OCI-LY1 (cell line): ENCODE measurements around the gene DAAM2.

Experiments used
- H2AFZ ChIP-seq: fragments of 200-600 bp; sonication (generic), shearing (Covaris generic); 2 replicates; pipeline ENCODE4 v1.6.0; 2014; ENCODE audit warnings: antibody characterized with exemption, mild to moderate bottlenecking, low read length
- H3F3A ChIP-seq: fragments of 200-600 bp; sonication (generic), shearing (Covaris generic); 2 replicates; pipeline ENCODE4 v1.6.0; 2014; ENCODE audit warnings: mild to moderate bottlenecking, antibody characterized with exemption, low read length, moderate library complexity; ENCODE audit not compliant: insufficient read depth
- H3K27ac ChIP-seq: fragments of 200-600 bp; sonication (generic); 2 replicates; pipeline ENCODE4 v1.5.1; 2014; ENCODE audit warnings: low read length, mixed run types, mild to moderate bottlenecking, low read depth; ENCODE audit not compliant: poor library complexity, severe bottlenecking
- H3K27me3 ChIP-seq: fragments of 200-600 bp; sonication (generic); 2 replicates; pipeline ENCODE4 v1.6.0; 2014; ENCODE audit warnings: antibody characterized with exemption, mild to moderate bottlenecking, low read length, moderate library complexity; ENCODE audit not compliant: insufficient read depth
- H3K36me3 ChIP-seq: fragments of 200-600 bp; sonication (generic); 2 replicates; pipeline ENCODE4 v1.6.1; 2014; ENCODE audit warnings: mild to moderate bottlenecking, antibody characterized with exemption, low read length, moderate library complexity, mixed read lengths; ENCODE audit not compliant: insufficient read depth
- H3K4me1 ChIP-seq: fragments of 200-600 bp; sonication (generic); 2 replicates; pipeline ENCODE4 v1.5.1; 2014; ENCODE audit warnings: mild to moderate bottlenecking, low read length, moderate library complexity; ENCODE audit not compliant: insufficient read depth, severe bottlenecking
- H3K4me2 ChIP-seq: fragments of 200-600 bp; sonication (generic), shearing (Covaris generic); 2 replicates; pipeline ENCODE4 v1.6.1; 2014; ENCODE audit warnings: low read length
- H3K4me3 ChIP-seq: fragments of 200-600 bp; sonication (generic); 2 replicates; pipeline ENCODE4 v1.5.1; 2014; ENCODE audit warnings: low read length, low read depth, mild to moderate bottlenecking, mixed read lengths; ENCODE audit not compliant: poor library complexity, severe bottlenecking
- H3K79me2 ChIP-seq: fragments of 200-600 bp; shearing (Covaris generic); 2 replicates; pipeline ENCODE4 v1.6.1; 2016; ENCODE audit warnings: mixed run types, low read length, mixed read lengths; ENCODE audit not compliant: insufficient read depth
- H3K9ac ChIP-seq: fragments of 200-600 bp; sonication (generic), shearing (Covaris generic); 2 replicates; pipeline ENCODE4 v1.6.1; 2014; ENCODE audit warnings: mild to moderate bottlenecking, low read length, mixed read lengths
- H3K9me2 ChIP-seq: fragments of 200-600 bp; sonication (generic), shearing (Covaris generic); 2 replicates; pipeline ENCODE4 v1.6.1; 2014; ENCODE audit warnings: low read depth, mild to moderate bottlenecking, low read length, mixed read lengths
- H3K9me3 ChIP-seq: fragments of 200-600 bp; shearing (Covaris generic); 2 replicates; pipeline ENCODE4 v1.6.1; 2014; ENCODE audit warnings: low read length, mixed read lengths
- H4K20me1 ChIP-seq: fragments of 200-600 bp; sonication (generic), shearing (Covaris generic); 2 replicates; pipeline ENCODE4 v1.6.0; 2016; ENCODE audit warnings: mild to moderate bottlenecking, low read length; ENCODE audit not compliant: insufficient read depth
- CTCF ChIP-seq: fragments of 200-600 bp; sonication (generic), shearing (Covaris generic); IDR thresholded peaks from 2 replicates; pipeline ENCODE4 v1.5.1; 2017; ENCODE audit warnings: mild to moderate bottlenecking, antibody characterized with exemption, low read length, moderate library complexity, mixed read lengths
- EZH2 ChIP-seq: fragments of 200-600 bp; sonication (generic), shearing (Covaris generic); IDR thresholded peaks from 2 replicates; pipeline ENCODE4 v1.8.0; 2017; ENCODE audit warnings: borderline replicate concordance, mixed run types, mild to moderate bottlenecking, antibody characterized with exemption, low read length, moderate library complexity, mixed read lengths

The DAAM2 gene

GRCh38 chr6:39910164-39910563 is 118.0 kb downstream of the DAAM2 start:
- Histone ChIP-seq H3K4me3 (no peak overlapping the region), H2AFZ (no peak overlapping the region), H3K9me2 (no peaks in the 10 kb centered on the region), H3K27me3 (no peaks in the 10 kb centered on the region), H3K36me3 (no peaks in the 10 kb centered on the region), H3K9ac (no peak overlapping the region), H4K20me1 (no peaks in the 10 kb centered on the region), H3F3A (no peaks in the 10 kb centered on the region), H3K27ac (no peak overlapping the region), H3K9me3 (no peaks in the 10 kb centered on the region), H3K4me2 (no peak overlapping the region), H3K4me1 (no peaks in the 10 kb centered on the region), H3K79me2 (no peaks in the 10 kb centered on the region)
- TF ChIP-seq EZH2 (no peak), CTCF (no peak)

DNA sequence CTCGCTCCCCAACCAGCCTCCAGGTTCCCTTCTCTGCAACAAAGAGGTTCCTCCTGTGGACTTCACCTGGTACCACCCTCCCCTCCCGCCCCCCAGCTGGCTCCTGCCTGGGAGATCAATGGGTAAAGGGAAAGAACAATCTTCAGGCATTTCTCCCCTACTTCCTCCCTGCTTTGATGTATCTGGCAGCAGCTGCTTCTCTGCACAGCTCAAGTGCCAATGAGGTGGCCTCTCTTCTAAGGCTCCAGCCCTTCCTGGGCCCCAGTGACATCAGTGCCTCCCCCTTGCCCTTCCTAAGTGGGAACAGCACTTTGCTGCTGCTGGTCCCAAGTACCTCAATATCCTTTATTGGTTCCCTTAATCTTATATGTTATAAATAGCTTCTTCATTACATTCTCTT is 118.6 kb downstream of the DAAM2 start:
- Histone ChIP-seq H3K27me3 (no peaks in the 10 kb centered on the region), H3K27ac (no peak overlapping the region), H4K20me1 (no peaks in the 10 kb centered on the region), H3K9me2 (no peaks in the 10 kb centered on the region), H3K36me3 (no peaks in the 10 kb centered on the region), H3K9ac (no peak overlapping the region), H3F3A (no peaks in the 10 kb centered on the region), H2AFZ (no peak overlapping the region), H3K4me3 (no peak overlapping the region), H3K79me2 (no peaks in the 10 kb centered on the region), H3K4me1 (no peaks in the 10 kb centered on the region), H3K9me3 (no peaks in the 10 kb centered on the region), H3K4me2 (no peak overlapping the region)
- TF ChIP-seq EZH2 (no peak), CTCF (no peak)

- Histone ChIP-seq H3K27ac (no peak overlapping the region), H4K20me1 (no peaks in the 10 kb centered on the region), H3K9me2 (no peaks in the 10 kb centered on the region), H3K4me1 (no peaks in the 10 kb centered on the region), H3K4me3 (no peak overlapping the region), H2AFZ (no peak overlapping the region), H3K4me2 (no peak overlapping the region), H3K79me2 (no peaks in the 10 kb centered on the region), H3K27me3 (no peaks in the 10 kb centered on the region), H3K36me3 (no peaks in the 10 kb centered on the region), H3K9ac (no peak overlapping the region), H3K9me3 (no peaks in the 10 kb centered on the region), H3F3A (no peaks in the 10 kb centered on the region)
- TF ChIP-seq CTCF (no peak), EZH2 (no peak)
Measured at GRCh38 chr6:39911513-39912125, 119.4 kb downstream of the DAAM2 start.
